ENCODE results near the gene EPX. TPM values are rescaled to one million over a fixed set of nuclear protein-coding genes. Genes with fewer than 3 reads are reported as not detected.

The EPX gene
- polyA plus RNA-seq, 1 donor (not counting 4 experiments of a cell fraction or from before 2014, with no cell fraction given) = not detected

- DNase-seq (ENCODE audit: low read depth, low spot score) (no peak), FAIRE-seq (no peak)
- TF ChIP-seq CTCF (optimal IDR thresholded peaks at IDR 0.05 in 1 of 3, IDR thresholded peaks at IDR 0.05 in 1 of 3, conservative IDR thresholded peaks at IDR 0.05 in 1 of 3; ENCODE audit: extremely low read depth in 1 of 3, insufficient read depth in 2 of 3, low read length in 3 of 3) = no peak
- dilution Hi-C loops (cut with MboI; ENCODE audit: extremely low pct_ligation_motif_present, low sequenced_read_pairs) = no loop called here
- no peak overlapping the region for H3K4me2 ChIP-seq (ENCODE audit: control insufficient read depth, extremely low read depth, insufficient read depth, low read depth, low read length)
- H3K27me3 ChIP-seq (ENCODE audit: control insufficient read depth, extremely low read depth, insufficient read depth, low read length) = peaks cover 8% of the 10 kb centered on the region
- H3K9me3 ChIP-seq (ENCODE audit: control insufficient read depth, low read depth, low read length) = no peaks in the 10 kb centered on the region
- no peak overlapping the region for H2AFZ ChIP-seq (ENCODE audit: control insufficient read depth, low read length)
- no peaks in the 10 kb centered on the region for H4K20me1 ChIP-seq (ENCODE audit: control insufficient read depth, extremely low read depth, insufficient read depth, low read length)
- H3K4me1 ChIP-seq (ENCODE audit: control insufficient read depth, extremely low read depth, insufficient read depth, low read length) = peaks cover 6% of the 10 kb centered on the region
- no peak overlapping the region for H3K9ac ChIP-seq (ENCODE audit: control insufficient read depth, extremely low read depth, insufficient read depth, low read length)
- no peaks in the 10 kb centered on the region for H3K36me3 ChIP-seq (ENCODE audit: control insufficient read depth in 2 of 2, extremely low read depth in 1 of 2, insufficient read depth in 2 of 2, low read length in 2 of 2)
- H3K4me3 ChIP-seq (ENCODE audit: control insufficient read depth in 2 of 3, extremely low read depth in 1 of 3, insufficient read depth in 2 of 3, low read depth in 1 of 3, low read length in 3 of 3) = no peak overlapping the region
- H3K27ac ChIP-seq (ENCODE audit: control insufficient read depth, insufficient read depth, low read length) = no peak overlapping the region
- H3K9me1 ChIP-seq (ENCODE audit: control insufficient read depth, extremely low read depth, insufficient read depth, low read length) = no peaks in the 10 kb centered on the region
- no peaks in the 10 kb centered on the region for H3K79me2 ChIP-seq (ENCODE audit: control insufficient read depth, insufficient read depth, low read length)
Measured at GRCh38 chr17:58183514-58183913, 9.0 kb upstream of the EPX start.

- Histone ChIP-seq H3K36me3 (ENCODE audit: control insufficient read depth in 2 of 2, extremely low read depth in 1 of 2, insufficient read depth in 2 of 2, low read length in 2 of 2) (no peaks in the 10 kb centered on the region), H4K20me1 (ENCODE audit: control insufficient read depth, extremely low read depth, insufficient read depth, low read length) (no peaks in the 10 kb centered on the region), H3K4me1 (ENCODE audit: control insufficient read depth, extremely low read depth, insufficient read depth, low read length) (peaks cover 7% of the 10 kb centered on the region), H3K9ac (ENCODE audit: control insufficient read depth, extremely low read depth, insufficient read depth, low read length) (no peak overlapping the region), H3K9me1 (ENCODE audit: control insufficient read depth, extremely low read depth, insufficient read depth, low read length) (no peaks in the 10 kb centered on the region), H2AFZ (ENCODE audit: control insufficient read depth, low read length) (no peak overlapping the region), H3K27ac (ENCODE audit: control insufficient read depth, insufficient read depth, low read length) (no peak overlapping the region), H3K9me3 (ENCODE audit: control insufficient read depth, low read depth, low read length) (no peaks in the 10 kb centered on the region), H3K4me2 (ENCODE audit: control insufficient read depth, extremely low read depth, insufficient read depth, low read depth, low read length) (peak overlapping the region; percentile 45), H3K27me3 (ENCODE audit: control insufficient read depth, extremely low read depth, insufficient read depth, low read length) (peaks cover 8% of the 10 kb centered on the region), H3K79me2 (ENCODE audit: control insufficient read depth, insufficient read depth, low read length) (no peaks in the 10 kb centered on the region), H3K4me3 (ENCODE audit: control insufficient read depth in 2 of 3, extremely low read depth in 1 of 3, insufficient read depth in 2 of 3, low read depth in 1 of 3, low read length in 3 of 3) (no peak overlapping the region)
- DNase-seq (ENCODE audit: low read depth, low spot score) (peak; percentile 83), FAIRE-seq (no peak)
- dilution Hi-C loops (cut with MboI; ENCODE audit: extremely low pct_ligation_motif_present, low sequenced_read_pairs) = no loop called here
- TF ChIP-seq CTCF (optimal IDR thresholded peaks at IDR 0.05 in 1 of 3, IDR thresholded peaks at IDR 0.05 in 1 of 3, conservative IDR thresholded peaks at IDR 0.05 in 1 of 3; ENCODE audit: extremely low read depth in 1 of 3, insufficient read depth in 2 of 3, low read length in 3 of 3) (no peak), EZH2 (IDR thresholded peaks at IDR 0.05; ENCODE audit: low read length) (no peak)
Measured at GRCh38 chr17:58184308-58184985, 8.1 kb upstream of the EPX start.

Measured in keratinocyte (primary cell).